OCI-LY3 (cell line): ENCODE results near the gene DNMT3A.

Source experiments
- H2AFZ ChIP-seq: fragments of 200-600, 300-600 bp; shearing (Covaris generic); 2 replicates; pipeline ENCODE4 v1.6.0; 2014; ENCODE audit warnings: antibody characterized with exemption, low read depth, low read length
- H3K27ac ChIP-seq: fragments of 200-600, 300-600 bp; sonication (generic); 2 replicates; pipeline ENCODE4 v1.5.1; 2014; ENCODE audit warnings: mild to moderate bottlenecking, low read length, moderate library complexity, mixed read lengths
- H3K27me3 ChIP-seq: fragments of 200-600, 300-600 bp; sonication (generic); 2 replicates; pipeline ENCODE4 v1.6.1; 2014; ENCODE audit warnings: low read depth, low read length, mixed read lengths
- H3K36me3 ChIP-seq: fragments of 200-600, 300-600 bp; sonication (generic); replicated peaks from 2 replicates; pipeline ENCODE3; 2014; ENCODE audit warnings: low read depth, low read length, mixed read lengths
- H3K4me1 ChIP-seq: fragments of 300-600, 200-600 bp; sonication (generic); 2 replicates; pipeline ENCODE4 v1.6.1; 2014; ENCODE audit warnings: low read length, mixed read lengths
- H3K4me2 ChIP-seq: fragments of 200-600, 300-600 bp; sonication (generic); 2 replicates; pipeline ENCODE4 v1.6.1; 2014; ENCODE audit warnings: low read length, mixed read lengths
- H3K4me3 ChIP-seq: fragments of 300-600, 200-600 bp; sonication (generic); 2 replicates; pipeline ENCODE4 v1.5.1; 2014; ENCODE audit warnings: antibody characterized with exemption, mild to moderate bottlenecking, low read length, moderate library complexity
- H3K79me2 ChIP-seq: fragments of 300-600, 200-600 bp; shearing (Covaris generic); 2 replicates; pipeline ENCODE4 v1.6.1; 2014; ENCODE audit warnings: mild to moderate bottlenecking, low read length, mixed read lengths
- H3K9ac ChIP-seq: fragments of 300-600, 200-600 bp; shearing (Covaris generic); 2 replicates; pipeline ENCODE4 v1.6.0; 2014; ENCODE audit warnings: mild to moderate bottlenecking, low read length, moderate library complexity
- H3K9me3 ChIP-seq: fragments of 200-600, 300-600 bp; shearing (Covaris generic); 2 replicates; pipeline ENCODE4 v1.6.1; 2014; ENCODE audit warnings: low read length, mixed read lengths; ENCODE audit not compliant: insufficient read depth
- H4K20me1 ChIP-seq: fragments of 200-600, 300-600 bp; sonication (generic); 2 replicates; pipeline ENCODE4 v1.6.1; 2016; ENCODE audit warnings: low read length, mixed read lengths; ENCODE audit not compliant: insufficient read depth
- CTCF ChIP-seq: fragments of 200-600, 300-600 bp; sonication (generic); IDR thresholded peaks from 2 replicates; pipeline ENCODE4 v1.5.1; 2014; ENCODE audit warnings: antibody characterized with exemption, low read length, low read depth
- EZH2phosphoT487 ChIP-seq: fragments of 200-600 bp; shearing (Covaris generic); IDR thresholded peaks from 2 replicates; pipeline ENCODE4 v1.6.1; 2018; ENCODE audit warnings: antibody characterized with exemption, mixed run types, low read depth

The DNMT3A gene

GRCh38 chr2:25236736-25237135 lies 105.0 kb downstream of the DNMT3A start:
- Histone ChIP-seq H3K27me3 (no peaks in the 10 kb centered on the region), H3K4me3 (no peak overlapping the region), H3K9ac (no peak overlapping the region), H4K20me1 (no peaks in the 10 kb centered on the region), H3K79me2 (no peaks in the 10 kb centered on the region), H2AFZ (no peak overlapping the region), H3K4me1 (no peaks in the 10 kb centered on the region), H3K9me3 (no peaks in the 10 kb centered on the region), H3K27ac (no peak overlapping the region), H3K36me3 (peaks cover 27% of the 10 kb centered on the region), H3K4me2 (no peak overlapping the region)
- no peak for TF ChIP-seq EZH2phosphoT487
- TF ChIP-seq CTCF: no peak

- Histone ChIP-seq H3K36me3 (peaks cover 14% of the 10 kb centered on the region), H4K20me1 (no peaks in the 10 kb centered on the region; the same call in 1 of the 2 replicates), H3K4me3 (no peak overlapping the region), H3K9me3 (no peaks in the 10 kb centered on the region), H3K9ac (no peak overlapping the region), H2AFZ (no peak overlapping the region), H3K4me1 (no peaks in the 10 kb centered on the region), H3K27ac (no peak overlapping the region), H3K27me3 (no peaks in the 10 kb centered on the region), H3K4me2 (no peak overlapping the region), H3K79me2 (no peaks in the 10 kb centered on the region)
- TF ChIP-seq EZH2phosphoT487: no peak
- TF ChIP-seq CTCF: no peak
Measured at GRCh38 chr2:25234738-25235137, 107.0 kb downstream of the DNMT3A start.

GRCh38 chr2:25233916-25234605 lies 107.7 kb downstream of the DNMT3A start:
- Histone ChIP-seq H3K27ac (no peak overlapping the region), H4K20me1 (peaks cover 3% of the 10 kb centered on the region; the same call in 1 of the 2 replicates), H2AFZ (no peak overlapping the region), H3K4me2 (no peak overlapping the region), H3K4me1 (no peaks in the 10 kb centered on the region), H3K4me3 (no peak overlapping the region), H3K79me2 (no peaks in the 10 kb centered on the region), H3K9me3 (no peaks in the 10 kb centered on the region), H3K36me3 (peaks cover 8% of the 10 kb centered on the region), H3K9ac (no peak overlapping the region), H3K27me3 (no peaks in the 10 kb centered on the region; the same call in 1 of the 2 replicates)
- TF ChIP-seq EZH2phosphoT487: no peak
- TF ChIP-seq CTCF: no peak

- Histone ChIP-seq H3K4me3 (no peak overlapping the region), H4K20me1 (peaks cover 3% of the 10 kb centered on the region; the same call in 1 of the 2 replicates), H3K36me3 (peaks cover 8% of the 10 kb centered on the region), H3K9me3 (no peaks in the 10 kb centered on the region), H3K9ac (no peak overlapping the region), H3K27ac (no peak overlapping the region), H3K4me1 (peaks cover 3% of the 10 kb centered on the region; the same call in 1 of the 2 replicates), H3K4me2 (no peak overlapping the region), H2AFZ (no peak overlapping the region), H3K27me3 (peaks cover 2% of the 10 kb centered on the region; the same call in 1 of the 2 replicates), H3K79me2 (no peaks in the 10 kb centered on the region)
- TF ChIP-seq CTCF (no peak), EZH2phosphoT487 (no peak)
Measured at GRCh38 chr2:25232248-25232825, 109.4 kb downstream of the DNMT3A start.
